Activated naive CD4-positive, alpha-beta T cell treated with anti-CD3 and anti-CD28 coated beads for 36 hours (primary cell): Measurements from ENCODE around the gene PTBP3. TPM values are rescaled to one million over a fixed set of nuclear protein-coding genes. Genes with fewer than 3 reads are reported as not detected.
"Not testable (repeated sequence)": the region's sequence is repeated elsewhere in the genome, so short reads cannot be mapped to it uniquely, and the experiment has no call there.

Source experiments
- CTCF ChIA-PET: fragments of 350-600 bp; sonication (Branson Sonifier 250); formaldehyde crosslinking; loops from one replicate; lab custom pipeline; 2021; ENCODE audit warnings: antibody characterized with exemption; lab: Charles Lee
- DNase-seq: peaks from one replicate; pipeline ENCODE4 v3.0.0-alpha.2; 2020
- H3K27ac Mint-ChIP-seq: one replicate; pipeline ENCODE4 v1.8.0; 2021; ENCODE audit warnings: mild to moderate bottlenecking, mixed read lengths
- H3K27me3 Mint-ChIP-seq: one replicate; pipeline ENCODE4 v1.8.0; 2021; ENCODE audit warnings: low read depth, mixed read lengths
- H3K36me3 Mint-ChIP-seq: one replicate; pipeline ENCODE4 v1.8.0; 2021; ENCODE audit warnings: low read depth, mixed read lengths
- H3K4me1 Mint-ChIP-seq: one replicate; pipeline ENCODE4 v1.8.0; 2021; ENCODE audit warnings: low read depth, mixed read lengths
- H3K4me3 Mint-ChIP-seq: one replicate; pipeline ENCODE4 v1.8.0; 2021; ENCODE audit warnings: mild to moderate bottlenecking, moderate library complexity, mixed read lengths
- H3K9me3 Mint-ChIP-seq: one replicate; pipeline ENCODE4 v1.8.0; 2021; ENCODE audit warnings: mixed read lengths
- intact Hi-C: fragments of 100-400 bp; cut with micrococcal nuclease; formaldehyde crosslinking; loops from one replicate; pipeline ENCODE4 v1.15.1; 2023
- total RNA-seq, 2 experiments: library from RNA; stranded (reverse); gene quantifications; one replicate each; pipeline ENCODE4 v1.2.3, GENCODE V29; 2021

PTBP3 gene
- total RNA-seq, 2 experiments from 2014 or later: 87.8 to 92.6 TPM

- Mint-ChIP-seq H3K4me1 (peaks cover 21% of the 10 kb centered on the region), H3K9me3 (peaks cover 38% of the 10 kb centered on the region), H3K4me3 (no peak overlapping the region), H3K27me3 (no peaks in the 10 kb centered on the region), H3K27ac (no peak overlapping the region), H3K36me3 (peaks cover 49% of the 10 kb centered on the region)
- intact Hi-C loops: no loop called here
- CTCF ChIA-PET: no interaction called here
- DNase-seq: peak; percentile 10
Measured at GRCh38 chr9:112283582-112284253, 49.7 kb downstream of the PTBP3 start.

- Mint-ChIP-seq H3K36me3 (peaks cover 45% of the 10 kb centered on the region), H3K4me1 (peaks cover 28% of the 10 kb centered on the region), H3K9me3 (peaks cover 38% of the 10 kb centered on the region)
- H3K27ac Mint-ChIP-seq, H3K4me3 Mint-ChIP-seq, H3K27me3 Mint-ChIP-seq, intact Hi-C loops: not testable (repeated sequence)
- CTCF ChIA-PET: interaction anchor here (0.6 kb wide), 1 partner anchor 137 kb away, joined by 3 read pairs; no protein-coding TSS in a partner anchor
- DNase-seq: peak; percentile 10
Measured at GRCh38 chr9:112282841-112283240, 50.6 kb downstream of the PTBP3 start.

DNA sequence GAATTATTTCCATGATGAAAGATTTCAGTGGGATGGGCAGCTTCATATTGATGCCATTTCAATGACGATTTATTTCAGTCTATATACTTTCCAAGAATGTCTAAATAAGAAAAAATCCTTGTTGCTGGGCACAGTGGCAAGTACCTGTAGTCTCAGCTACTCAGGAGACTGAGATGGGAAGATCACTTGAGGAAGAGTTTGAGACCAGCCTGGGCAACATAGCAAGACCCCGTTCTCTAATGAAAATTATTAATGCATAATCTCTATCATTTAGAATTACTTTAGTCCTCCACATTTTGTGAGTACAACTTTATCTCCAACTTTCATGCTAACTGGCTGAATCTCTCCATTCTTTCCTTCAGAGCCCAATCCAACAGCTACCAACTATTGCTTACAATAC is 52.5 kb downstream of the PTBP3 start:
- Mint-ChIP-seq H3K36me3 (peaks cover 31% of the 10 kb centered on the region), H3K4me3 (no peak overlapping the region), H3K9me3 (peaks cover 27% of the 10 kb centered on the region), H3K4me1 (peaks cover 40% of the 10 kb centered on the region), H3K27me3 (no peaks in the 10 kb centered on the region), H3K27ac (no peak overlapping the region)
- intact Hi-C loops: loop anchor here (2.0 kb wide), 1 partner anchor 46 kb away; no protein-coding TSS in a partner anchor
- no peak for DNase-seq
- CTCF ChIA-PET: interaction anchor here (0.7 to 1.2 kb wide), 2 partner anchors 9 to 46 kb away, joined by 3 to 4 read pairs; no protein-coding TSS in a partner anchor

DNA sequence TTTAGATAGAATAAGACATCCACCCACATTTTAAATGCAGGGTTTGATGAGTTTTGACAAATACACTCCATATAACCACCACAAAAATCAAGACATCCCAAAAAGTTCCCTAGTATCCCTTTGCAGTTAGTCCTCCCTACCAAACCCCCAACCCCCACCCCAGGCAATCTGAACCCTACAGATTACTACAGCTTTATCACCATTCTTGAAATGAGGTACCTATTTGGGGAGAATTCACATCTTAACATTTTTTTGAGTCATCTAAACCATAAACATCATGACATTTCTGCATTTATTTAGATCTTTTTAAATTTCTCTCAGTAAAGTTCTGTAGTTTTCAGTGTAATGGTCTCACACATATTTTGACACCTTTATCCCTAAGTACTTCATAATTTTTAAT is 53.9 kb downstream of the PTBP3 start:
- Mint-ChIP-seq H3K9me3 (peaks cover 17% of the 10 kb centered on the region), H3K27me3 (no peaks in the 10 kb centered on the region), H3K4me1 (peaks cover 49% of the 10 kb centered on the region), H3K27ac (no peak overlapping the region), H3K4me3 (no peak overlapping the region), H3K36me3 (peaks cover 28% of the 10 kb centered on the region)
- DNase-seq: no peak
- intact Hi-C loops: loop anchor here (5.0 kb wide), 1 partner anchor 33 kb away; no protein-coding TSS in a partner anchor
- CTCF ChIA-PET: no interaction called here

GRCh38 chr9:112278152-112278551 is 55.3 kb downstream of the PTBP3 start:
- CTCF ChIA-PET: no interaction called here
- Mint-ChIP-seq H3K27me3 (no peaks in the 10 kb centered on the region), H3K9me3 (peaks cover 5% of the 10 kb centered on the region), H3K4me3 (no peak overlapping the region), H3K27ac (no peak overlapping the region), H3K36me3 (peaks cover 14% of the 10 kb centered on the region), H3K4me1 (peaks cover 52% of the 10 kb centered on the region)
- intact Hi-C loops: loop anchor here (5.0 kb wide), 1 partner anchor 34 kb away; no protein-coding TSS in a partner anchor
- no peak for DNase-seq

DNA sequence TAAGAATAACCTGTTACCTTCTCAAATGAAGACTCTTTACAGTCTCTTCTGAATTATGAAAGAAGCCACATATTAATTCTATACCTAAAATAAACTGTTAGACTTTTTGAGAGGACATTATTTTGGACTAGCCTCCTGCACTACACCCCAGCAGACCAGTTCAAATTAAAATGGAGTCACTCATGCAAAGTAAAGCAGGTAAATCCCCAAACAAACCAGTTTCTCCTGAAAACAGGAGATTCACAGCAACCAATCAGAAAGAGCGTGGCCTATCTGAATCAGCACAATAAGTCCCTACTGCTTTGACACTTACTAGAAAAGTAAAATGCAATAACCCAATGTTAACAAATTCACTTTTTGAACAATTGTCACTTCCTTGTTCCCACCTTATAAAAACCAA is 58.8 kb downstream of the PTBP3 start:
- H3K27ac Mint-ChIP-seq: no peak overlapping the region
- H3K4me1 Mint-ChIP-seq: peaks cover 48% of the 10 kb centered on the region
- H3K4me3 Mint-ChIP-seq: no peak overlapping the region
- CTCF ChIA-PET: no interaction called here
- intact Hi-C loops: no loop called here
- H3K9me3 Mint-ChIP-seq: no peaks in the 10 kb centered on the region
- DNase-seq: peak; percentile 28
- peaks cover 12% of the 10 kb centered on the region for H3K36me3 Mint-ChIP-seq
- H3K27me3 Mint-ChIP-seq: no peaks in the 10 kb centered on the region

DNA sequence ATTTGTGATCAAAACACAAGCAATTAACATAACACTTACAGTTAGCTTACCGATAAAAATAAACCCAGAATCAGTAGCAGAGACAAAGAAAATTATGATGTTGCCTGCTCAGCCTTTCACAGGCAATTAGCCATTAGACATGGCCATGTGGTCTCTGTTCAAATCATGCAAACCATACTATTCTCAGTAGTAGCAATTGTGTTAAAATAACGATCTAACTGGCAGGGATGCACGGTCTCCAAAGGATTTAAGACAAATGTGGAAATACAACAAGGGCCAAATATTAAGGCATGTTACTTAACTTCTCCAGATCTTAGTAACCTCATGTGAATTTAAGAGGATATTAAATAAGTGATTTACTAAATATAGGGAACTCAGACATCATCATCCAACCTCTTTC is 59.5 kb downstream of the PTBP3 start:
- no peaks in the 10 kb centered on the region for H3K27me3 Mint-ChIP-seq
- no peaks in the 10 kb centered on the region for H3K9me3 Mint-ChIP-seq
- no peak overlapping the region for H3K27ac Mint-ChIP-seq
- intact Hi-C loops: no loop called here
- DNase-seq: no peak
- H3K4me1 Mint-ChIP-seq: peaks cover 44% of the 10 kb centered on the region
- peaks cover 14% of the 10 kb centered on the region for H3K36me3 Mint-ChIP-seq
- H3K4me3 Mint-ChIP-seq: no peak overlapping the region
- CTCF ChIA-PET: no interaction called here

- peaks cover 27% of the 10 kb centered on the region for H3K4me1 Mint-ChIP-seq
- H3K27me3 Mint-ChIP-seq: no peaks in the 10 kb centered on the region
- H3K4me3 Mint-ChIP-seq: no peak overlapping the region
- CTCF ChIA-PET: interaction anchor here (0.7 kb wide), 1 partner anchor 106 kb away, joined by 4 read pairs; no protein-coding TSS in a partner anchor
- H3K9me3 Mint-ChIP-seq: no peaks in the 10 kb centered on the region
- DNase-seq: no peak
- intact Hi-C loops: no loop called here
- no peak overlapping the region for H3K27ac Mint-ChIP-seq
- peaks cover 16% of the 10 kb centered on the region for H3K36me3 Mint-ChIP-seq
Measured at GRCh38 chr9:112271466-112272098, 61.8 kb downstream of the PTBP3 start.

GRCh38 chr9:112268413-112268812 is 65.0 kb downstream of the PTBP3 start:
- Mint-ChIP-seq H3K9me3 (no peaks in the 10 kb centered on the region), H3K27me3 (no peaks in the 10 kb centered on the region), H3K27ac (no peak overlapping the region), H3K36me3 (peaks cover 14% of the 10 kb centered on the region), H3K4me1 (peaks cover 6% of the 10 kb centered on the region), H3K4me3 (no peak overlapping the region)
- intact Hi-C loops: no loop called here
- DNase-seq: no peak
- CTCF ChIA-PET: no interaction called here

DNA sequence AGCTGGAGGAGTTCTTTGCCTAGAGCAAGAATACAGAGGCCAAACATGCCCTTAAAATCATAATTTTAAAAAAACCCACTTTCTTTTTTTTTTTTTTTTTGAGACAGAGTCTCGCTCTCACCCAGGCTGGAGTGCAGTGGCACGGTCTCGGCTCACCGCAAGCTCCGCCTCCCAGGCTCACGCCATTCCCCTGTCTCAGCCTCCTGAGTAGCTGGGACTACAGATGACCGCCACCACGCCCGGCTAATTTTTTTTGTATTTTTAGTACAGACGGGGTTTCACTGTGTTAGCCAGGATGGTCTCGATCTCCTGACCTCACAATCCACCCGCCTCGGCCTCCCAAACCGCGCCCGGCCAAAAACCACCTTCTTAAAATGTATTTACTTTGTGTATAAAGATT is 66.3 kb downstream of the PTBP3 start:
- peaks cover 15% of the 10 kb centered on the region for H3K36me3 Mint-ChIP-seq
- H3K9me3 Mint-ChIP-seq, H3K27me3 Mint-ChIP-seq, DNase-seq, H3K4me3 Mint-ChIP-seq, H3K4me1 Mint-ChIP-seq, intact Hi-C loops, H3K27ac Mint-ChIP-seq: not testable (repeated sequence)
- CTCF ChIA-PET: interaction anchor here (0.7 kb wide), 1 partner anchor 105 kb away, joined by 4 read pairs; no protein-coding TSS in a partner anchor

GRCh38 chr9:112265391-112265790 is 68.0 kb downstream of the PTBP3 start:
- CTCF ChIA-PET: no interaction called here
- Mint-ChIP-seq H3K27ac (no peak overlapping the region), H3K36me3 (peaks cover 19% of the 10 kb centered on the region), H3K27me3 (no peaks in the 10 kb centered on the region), H3K9me3 (no peaks in the 10 kb centered on the region), H3K4me1 (peaks cover 7% of the 10 kb centered on the region), H3K4me3 (no peak overlapping the region)
- intact Hi-C loops: no loop called here
- DNase-seq: no peak

DNA sequence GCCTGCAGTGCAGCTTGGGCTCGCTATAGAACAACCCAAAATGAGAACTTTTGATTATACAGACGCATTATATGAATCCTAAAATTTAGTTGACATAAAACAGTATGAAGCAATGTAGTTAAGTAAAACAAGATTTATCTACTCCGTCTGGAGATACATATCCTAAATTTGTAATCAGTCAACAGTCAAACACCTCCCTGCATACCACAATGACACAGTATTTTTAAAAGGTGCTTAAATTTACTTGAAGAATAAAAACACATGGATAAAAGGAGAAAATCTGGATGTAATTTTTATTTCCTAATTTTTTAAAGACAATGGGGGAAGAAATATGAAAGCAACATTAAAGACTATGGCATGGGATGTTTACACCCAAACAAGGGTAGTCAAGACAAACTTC is 70.8 kb downstream of the PTBP3 start:
- DNase-seq: no peak
- Mint-ChIP-seq H3K27ac (no peak overlapping the region), H3K27me3 (no peaks in the 10 kb centered on the region), H3K4me3 (no peak overlapping the region), H3K9me3 (no peaks in the 10 kb centered on the region), H3K36me3 (peaks cover 21% of the 10 kb centered on the region), H3K4me1 (peaks cover 7% of the 10 kb centered on the region)
- intact Hi-C loops: no loop called here
- CTCF ChIA-PET: no interaction called here
